Measurements from ENCODE around the gene CPE. TPM values are rescaled to one million over a fixed set of nuclear protein-coding genes. Genes with fewer than 3 reads are reported as not detected.

CPE gene
- total RNA-seq = 3.9 and 4.3 TPM in 2 replicates

DNA sequence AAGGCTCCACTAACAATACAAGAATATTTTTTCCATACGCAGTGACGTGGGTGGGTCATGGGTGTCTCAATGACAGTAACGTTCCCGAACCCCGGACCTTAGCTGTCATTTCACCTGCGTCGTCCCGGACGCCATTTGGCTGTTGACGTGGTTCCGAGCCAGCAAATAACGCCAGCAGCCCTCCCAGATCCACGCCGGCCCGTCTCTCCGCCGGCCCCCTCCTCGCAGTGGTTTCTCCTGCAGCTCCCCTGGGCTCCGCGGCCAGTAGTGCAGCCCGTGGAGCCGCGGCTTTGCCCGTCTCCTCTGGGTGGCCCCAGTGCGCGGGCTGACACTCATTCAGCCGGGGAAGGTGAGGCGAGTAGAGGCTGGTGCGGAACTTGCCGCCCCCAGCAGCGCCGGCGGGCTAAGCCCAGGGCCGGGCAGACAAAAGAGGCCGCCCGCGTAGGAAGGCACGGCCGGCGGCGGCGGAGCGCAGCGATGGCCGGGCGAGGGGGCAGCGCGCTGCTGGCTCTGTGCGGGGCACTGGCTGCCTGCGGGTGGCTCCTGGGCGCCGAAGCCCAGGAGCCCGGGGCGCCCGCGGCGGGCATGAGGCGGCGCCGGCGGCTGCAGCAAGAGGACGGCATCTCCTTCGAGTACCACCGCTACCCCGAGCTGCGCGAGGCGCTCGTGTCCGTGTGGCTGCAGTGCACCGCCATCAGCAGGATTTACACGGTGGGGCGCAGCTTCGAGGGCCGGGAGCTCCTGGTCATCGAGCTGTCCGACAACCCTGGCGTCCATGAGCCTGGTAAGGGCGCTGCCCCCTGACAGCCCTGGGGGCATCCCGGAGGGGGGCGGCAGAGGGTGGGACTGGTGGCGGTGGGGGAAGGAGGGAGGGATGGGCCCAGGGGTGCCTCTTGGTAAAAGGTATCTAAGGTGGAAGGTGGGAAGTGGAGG, at the start of gene CPE:
Gene CPE, plus strand, starts transcription at position 264 of the 933 bp plus-strand sequence. Its CDS starts 214 bp downstream, at position 478.

Other genes starting within 250 kb of the CPE start
- 12.6 and 15.3 TPM in 2 replicates for gene KLHL2, start 171.4 kb upstream of the CPE start, total RNA-seq
- 40.8 and 86.8 TPM in 2 replicates for gene MSMO1, start 51.3 kb upstream of the CPE start, total RNA-seq

All from bronchial smooth muscle cell (primary cell).